GM12875 (cell line): Measurements from ENCODE around the gene PARD3B.
"Not testable (repeated sequence)": the region's sequence is repeated elsewhere in the genome, so short reads cannot be mapped to it uniquely, and the experiment has no call there.

Source experiments
- H3K4me3 ChIP-seq: one replicate; pipeline ENCODE4 v1.5.1; 2011; ENCODE audit warnings: low read depth, low read length, control low read depth
- TF ChIP-seq, protein P1 (sequence below): IDR thresholded peaks from 2 replicates; pipeline ENCODE4 v1.5.1; 2011; ENCODE audit warnings: low read depth, mild to moderate bottlenecking, control low read depth, inconsistent platforms, low read length, moderate library complexity, borderline replicate concordance; ENCODE audit not compliant: insufficient read depth

PARD3B gene

DNA sequence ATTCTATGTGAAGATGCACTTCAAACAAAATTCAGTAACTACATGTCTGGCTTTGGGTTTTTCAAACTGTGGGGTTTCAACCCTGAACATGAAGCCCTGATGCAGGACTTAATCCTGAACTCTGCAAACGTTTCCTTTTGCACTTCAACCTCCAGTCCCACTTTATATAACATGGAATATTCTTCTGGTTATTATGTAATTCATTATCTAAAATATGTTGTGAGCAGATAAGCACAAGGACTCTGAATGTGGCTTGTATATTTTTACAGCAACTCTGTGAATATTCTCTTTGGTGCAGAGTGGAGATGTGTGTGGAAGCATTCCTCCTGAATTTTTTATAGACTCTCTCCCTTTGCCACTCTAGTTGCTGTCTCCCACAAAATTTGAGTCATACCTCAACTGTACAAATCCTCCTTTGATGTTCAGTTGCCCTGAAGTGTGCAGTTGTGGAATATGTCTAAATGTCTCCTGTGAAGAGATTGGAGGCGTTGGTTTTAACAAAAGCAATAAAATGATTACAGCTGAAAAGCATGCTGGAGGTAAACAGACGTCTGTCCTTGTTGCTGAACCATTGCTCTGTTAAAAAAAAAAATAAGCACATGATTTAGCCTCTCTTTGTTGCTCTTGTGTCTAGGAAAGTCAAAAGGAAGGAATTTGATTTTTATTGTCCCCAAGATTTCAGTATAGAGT is 931.9 kb downstream of the PARD3B start:
- TF ChIP-seq, protein P1, sequence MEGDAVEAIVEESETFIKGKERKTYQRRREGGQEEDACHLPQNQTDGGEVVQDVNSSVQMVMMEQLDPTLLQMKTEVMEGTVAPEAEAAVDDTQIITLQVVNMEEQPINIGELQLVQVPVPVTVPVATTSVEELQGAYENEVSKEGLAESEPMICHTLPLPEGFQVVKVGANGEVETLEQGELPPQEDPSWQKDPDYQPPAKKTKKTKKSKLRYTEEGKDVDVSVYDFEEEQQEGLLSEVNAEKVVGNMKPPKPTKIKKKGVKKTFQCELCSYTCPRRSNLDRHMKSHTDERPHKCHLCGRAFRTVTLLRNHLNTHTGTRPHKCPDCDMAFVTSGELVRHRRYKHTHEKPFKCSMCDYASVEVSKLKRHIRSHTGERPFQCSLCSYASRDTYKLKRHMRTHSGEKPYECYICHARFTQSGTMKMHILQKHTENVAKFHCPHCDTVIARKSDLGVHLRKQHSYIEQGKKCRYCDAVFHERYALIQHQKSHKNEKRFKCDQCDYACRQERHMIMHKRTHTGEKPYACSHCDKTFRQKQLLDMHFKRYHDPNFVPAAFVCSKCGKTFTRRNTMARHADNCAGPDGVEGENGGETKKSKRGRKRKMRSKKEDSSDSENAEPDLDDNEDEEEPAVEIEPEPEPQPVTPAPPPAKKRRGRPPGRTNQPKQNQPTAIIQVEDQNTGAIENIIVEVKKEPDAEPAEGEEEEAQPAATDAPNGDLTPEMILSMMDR, result no peak
- no peak overlapping the region for H3K4me3 ChIP-seq

DNA sequence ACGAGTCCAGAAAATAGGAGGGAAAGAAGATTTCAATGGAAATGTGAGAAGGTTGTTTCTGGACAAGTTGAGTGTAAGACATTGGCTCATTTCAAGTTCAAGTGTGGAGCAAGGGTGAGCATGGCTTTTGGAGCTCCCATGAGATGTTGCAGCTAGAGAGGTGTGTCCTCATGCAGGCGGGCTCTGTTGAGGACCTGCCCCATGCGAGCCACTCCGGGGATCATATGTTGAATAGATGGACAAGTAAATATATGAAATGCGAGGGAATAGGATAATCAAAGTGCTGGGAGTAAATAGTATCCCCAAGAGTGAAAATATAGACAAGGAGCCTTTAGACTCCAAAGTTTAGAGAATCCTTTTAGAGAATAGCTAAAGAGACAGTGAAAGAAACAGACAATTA is 936.6 kb downstream of the PARD3B start:
- H3K4me3 ChIP-seq, result no peak overlapping the region
- TF ChIP-seq, protein P1, result no peak

DNA sequence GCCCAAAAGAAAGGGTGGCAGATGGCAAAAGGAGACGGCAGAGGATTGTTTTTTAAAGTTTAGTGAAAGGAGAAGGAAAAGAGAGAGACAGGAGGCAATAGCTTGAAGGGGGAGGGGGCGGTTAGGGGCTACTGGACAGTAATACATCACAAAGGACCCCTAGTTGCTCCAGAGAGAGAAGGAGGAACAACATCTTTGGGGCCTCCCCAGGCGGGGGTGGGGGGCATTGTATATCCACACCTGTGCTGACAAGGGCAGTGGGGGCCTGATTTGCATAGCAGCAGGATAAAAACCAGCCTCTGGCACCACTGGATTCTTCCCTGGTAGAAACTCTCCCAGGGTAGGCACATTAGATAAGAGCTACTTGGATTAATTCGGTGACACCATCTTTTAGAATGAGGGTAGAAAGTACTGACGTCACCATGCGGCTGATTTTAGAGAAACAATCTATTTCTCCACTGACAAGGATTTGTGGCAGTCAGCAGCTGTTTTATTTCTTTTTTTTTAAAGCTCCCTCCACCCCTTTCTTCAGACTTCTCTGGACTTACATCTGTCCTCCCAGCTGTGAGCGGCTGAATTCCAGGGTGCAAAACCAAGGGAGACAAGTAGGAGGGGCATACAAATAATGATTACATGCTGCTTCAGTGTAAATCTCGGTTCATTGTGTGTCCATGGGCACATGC is 937.3 kb downstream of the PARD3B start:
- TF ChIP-seq, protein P1, result no peak
- no peak overlapping the region for H3K4me3 ChIP-seq

DNA sequence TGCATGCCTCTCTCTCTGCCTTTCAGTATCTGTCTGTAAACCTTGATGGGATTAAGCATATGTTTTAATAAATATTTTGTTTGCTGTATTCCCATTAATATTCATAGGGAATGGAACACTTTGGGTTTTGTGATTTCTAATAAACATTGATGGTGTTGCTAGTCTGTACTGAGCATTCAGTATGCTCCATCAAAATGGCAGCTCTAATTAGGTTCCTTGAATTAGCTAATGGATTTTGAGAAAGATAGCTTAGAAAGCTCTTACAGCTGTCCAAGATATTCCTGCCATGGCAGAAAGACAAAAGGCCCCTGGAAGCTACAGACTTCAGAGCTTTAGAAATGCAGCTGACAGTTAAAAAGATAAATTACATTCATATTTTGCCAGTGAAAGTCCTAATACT is 937.8 kb downstream of the PARD3B start:
- H3K4me3 ChIP-seq, result no peak overlapping the region
- TF ChIP-seq, protein P1, result no peak

DNA sequence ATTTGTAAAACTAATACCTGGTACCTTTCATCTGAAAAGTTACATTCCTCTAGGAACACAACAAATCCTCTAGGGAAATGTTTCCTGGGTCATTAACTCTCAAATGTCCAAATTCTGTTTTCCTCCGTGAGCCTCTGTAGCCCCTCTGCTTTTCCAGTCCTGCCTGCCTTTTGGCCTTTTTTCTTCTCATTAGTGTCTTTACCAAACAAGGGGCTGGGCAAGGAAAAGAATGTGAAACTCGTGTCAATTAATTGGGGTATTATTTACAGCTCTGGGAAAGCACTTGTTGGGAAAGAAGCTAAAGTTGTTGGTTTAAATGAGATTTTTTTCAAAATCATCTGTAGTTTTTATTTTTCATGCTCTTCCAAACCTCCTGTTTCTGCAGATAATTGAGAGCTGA is 938.9 kb downstream of the PARD3B start:
- TF ChIP-seq, protein P1, result no peak
- H3K4me3 ChIP-seq, result no peak overlapping the region

DNA sequence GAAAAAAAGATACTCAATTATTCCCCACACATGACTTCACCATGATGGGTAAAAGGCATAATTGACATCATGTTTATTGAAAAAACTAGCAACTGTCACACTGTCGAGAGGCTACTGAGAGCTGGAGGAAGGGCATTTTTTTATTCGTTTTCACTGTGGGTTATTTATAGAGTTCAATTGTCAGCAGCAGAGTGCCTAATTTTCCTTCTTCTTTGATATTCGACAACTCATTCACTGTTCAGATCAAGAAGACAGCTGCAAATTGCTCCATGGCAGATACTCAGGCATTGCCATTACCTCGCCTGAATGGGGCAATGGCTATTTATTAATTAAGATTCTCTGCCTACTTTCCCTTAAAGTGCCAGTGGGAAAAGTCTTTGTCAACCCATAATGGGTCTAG is 939.5 kb downstream of the PARD3B start:
- TF ChIP-seq, protein P1, result no peak

DNA sequence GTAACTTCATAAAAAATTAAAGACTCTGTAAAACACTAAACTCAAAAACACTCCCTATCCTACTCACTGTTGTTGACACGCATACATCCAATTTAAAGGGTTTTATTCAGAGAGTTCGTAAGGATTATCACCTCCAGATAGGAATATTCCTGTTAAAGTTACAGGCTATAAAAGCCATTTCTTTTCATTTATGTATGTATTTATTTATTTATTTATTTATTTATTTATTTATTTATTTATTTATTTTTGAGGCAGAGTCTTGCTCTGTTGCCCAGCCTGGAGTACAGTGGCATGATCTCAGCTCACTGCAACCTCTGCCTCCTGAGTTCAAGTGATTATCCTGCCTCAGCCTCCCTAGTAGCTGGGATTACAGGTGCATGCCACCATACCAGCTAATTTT is 948.3 kb downstream of the PARD3B start:
- not testable (repeated sequence) for H3K4me3 ChIP-seq

More for the DNA sequence above, 939.5 kb downstream of the PARD3B start:
- no peak overlapping the region for H3K4me3 ChIP-seq
